GM12878 (cell line): ENCODE measurements around the gene FAM222A. TPM values are rescaled to one million over a fixed set of nuclear protein-coding genes. Genes with fewer than 3 reads are reported as not detected.

Experiments used
- BHLHE40 ChIP-seq, 2 experiments: fragments of 450-650 bp in 1 of 2; IDR thresholded peaks; 2 replicates each; pipeline ENCODE4 v1.6.1; 2011 to 2017; ENCODE audit warnings: low read depth in 2 of 2, borderline replicate concordance in 1 of 2, improper control_type of control experiment in 1 of 2, low read length in 1 of 2, mild to moderate bottlenecking in 1 of 2
- CHD2 ChIP-seq: IDR thresholded peaks from 2 replicates; pipeline ENCODE4 v1.6.1; 2011; ENCODE audit warnings: low read depth, low read length, improper control_type of control experiment, borderline replicate concordance
- CREM ChIP-seq: IDR thresholded peaks from 2 replicates; pipeline ENCODE4 v1.6.1; 2014; ENCODE audit warnings: antibody characterized with exemption, low read depth
- RAD21 ChIP-seq: IDR thresholded peaks from 2 replicates; pipeline ENCODE4 v1.6.1; 2011; ENCODE audit warnings: mild to moderate bottlenecking, low read depth, low read length, moderate library complexity; ENCODE audit not compliant: insufficient read depth
- RB1 ChIP-seq: fragments of 450-650 bp; formaldehyde crosslinking; IDR thresholded peaks from 2 replicates; pipeline ENCODE4 v1.6.1; 2017; ENCODE audit warnings: mild to moderate bottlenecking, borderline replicate concordance
- RELA ChIP-seq: fragments of 450-650 bp; IDR thresholded peaks from 2 replicates; pipeline ENCODE4 v1.8.0; 2014; ENCODE audit warnings: borderline replicate concordance; ENCODE audit not compliant: partially characterized antibody
- SREBF1 ChIP-seq: IDR thresholded peaks from 2 replicates; pipeline ENCODE4 v1.6.1; 2012; ENCODE audit warnings: mild to moderate bottlenecking, low read length
- SUZ12 ChIP-seq: fragments of 200-600 bp; sonication (generic); IDR thresholded peaks from one replicate; pipeline ENCODE4 v1.6.1; 2018; ENCODE audit warnings: antibody characterized with exemption, mild to moderate bottlenecking; ENCODE audit not compliant: unreplicated experiment
- ZSCAN29 ChIP-seq: fragments of 450-650 bp; IDR thresholded peaks from 2 replicates; pipeline ENCODE4 v1.6.1; 2017; ENCODE audit warnings: mild to moderate bottlenecking, moderate library complexity
- polyA plus RNA-seq, 11 experiments: library from polyadenylated mRNA; depleted of rRNA in 4 of 11; unstranded in 6 of 11; stranded (reverse) in 5 of 11; fragments of >200 nt; fragmentation: Nextera tagmentation in 4 of 11; fragmentation: Illumina TruSeq in 1 of 11; extraction: Ambion mirVana in 4 of 11; extraction: Trizol in 1 of 11; gene quantifications; 1 replicate in 1 of 11; 2 replicates in 10 of 11; pipeline versions ENCODE4 v1.2.1 to v1.2.3, GENCODE V29; 2011 to 2016; ENCODE audit warnings: inconsistent platforms in 2 of 11, missing spikeins in 2 of 11, low read depth in 1 of 11
- total RNA-seq, 4 experiments: library from RNA; depleted of rRNA in 3 of 4; stranded (reverse); fragments of >200 nt in 3 of 4; fragmentation: Illumina TruSeq in 1 of 4; extraction: Trizol in 1 of 4; gene quantifications; 2 replicates each; pipeline versions ENCODE4 v1.2.1 to v1.2.3, GENCODE V29; 2013 to 2021
- TF ChIP-seq, protein P1 (sequence below): fragments of 450-650 bp; IDR thresholded peaks from 2 replicates; pipeline ENCODE4 v1.6.1; 2016; ENCODE audit warnings: mild to moderate bottlenecking, moderate library complexity, borderline replicate concordance
- TF ChIP-seq, protein P2 (sequence below): IDR thresholded peaks from 2 replicates; pipeline ENCODE4 v1.6.1; 2012; ENCODE audit warnings: improper control_type of control experiment, low read depth, low read length; ENCODE audit not compliant: insufficient replicate concordance
- TF ChIP-seq, protein P3 (sequence below), 3 experiments: IDR thresholded peaks in 2 of 3; conservative IDR thresholded peaks in 1 of 3; 2 replicates each; pipeline ENCODE4 v1.5.1; 2011; ENCODE audit warnings: low read depth in 3 of 3, low read length in 3 of 3, mild to moderate bottlenecking in 3 of 3, control low read depth in 2 of 3, moderate library complexity in 2 of 3, inconsistent platforms in 1 of 3, mixed read lengths in 1 of 3; ENCODE audit not compliant: control insufficient read depth in 2 of 3, insufficient read depth in 1 of 3; ENCODE audit errors: extremely low read depth in 1 of 3
- TF ChIP-seq, protein P4 (sequence below): fragments of 450-650 bp; IDR thresholded peaks from 2 replicates; pipeline ENCODE4 v1.6.1; 2017; ENCODE audit warnings: antibody characterized with exemption, mild to moderate bottlenecking, moderate library complexity

FAM222A gene
- total and polyA plus RNA-seq, 10 of the 15 experiments (the other 5 are each of a cell fraction or from before 2014, with no cell fraction given): 0.04 to 0.49 (median 0.14) TPM; not detected in 3

DNA sequence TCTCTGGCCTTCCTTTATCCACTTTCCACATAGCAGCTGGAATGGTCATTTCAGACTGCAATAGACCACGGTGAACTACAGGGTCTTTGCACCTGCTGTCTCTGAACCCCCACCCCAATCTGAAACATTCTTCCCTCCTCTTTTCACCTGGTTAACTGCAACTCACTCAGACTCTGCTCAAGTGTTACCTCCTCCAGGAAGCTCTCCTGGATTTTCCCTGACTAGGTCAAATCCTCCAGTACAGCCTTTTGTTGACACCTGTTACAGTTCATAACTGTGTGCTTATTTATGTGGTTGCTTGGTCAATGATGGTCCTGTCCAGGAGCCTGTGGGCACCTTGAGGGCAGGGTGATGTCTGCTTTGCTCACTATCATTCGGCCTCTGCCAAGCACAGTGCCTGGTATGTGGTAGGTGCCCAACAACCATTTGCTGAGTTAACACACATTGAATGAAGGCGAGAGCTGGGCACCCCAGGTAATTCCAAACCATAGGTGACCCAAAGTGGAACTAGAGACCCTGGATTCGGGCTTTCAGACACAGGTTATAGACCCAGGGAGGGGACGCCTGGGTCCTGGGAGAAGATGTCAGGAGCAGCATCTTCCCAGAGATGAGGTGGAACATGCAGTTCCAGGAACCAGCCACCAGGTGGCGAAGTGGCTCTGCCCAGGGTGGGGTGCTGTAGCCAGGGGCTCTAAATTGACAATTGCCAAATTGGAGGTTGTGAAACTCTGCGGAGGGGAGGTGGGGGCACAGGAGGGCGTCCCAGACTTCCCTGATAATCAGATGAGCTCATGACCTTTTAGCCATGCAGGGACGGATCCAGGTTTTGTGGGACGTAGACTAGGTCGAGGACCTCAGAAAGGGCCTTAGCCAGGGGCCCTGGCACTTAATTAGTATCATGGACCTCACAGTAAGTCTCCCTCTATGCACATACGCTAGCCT is 91.5 kb downstream of the FAM222A start (continued):
- TF ChIP-seq BHLHE40 (IDR thresholded peaks at IDR 0.05; ENCODE audit: borderline replicate concordance in 1 of 2, low read depth in 2 of 2, low read length in 1 of 2): no peak
- peak; percentile 82 for TF ChIP-seq RAD21
- no peak for TF ChIP-seq SUZ12
- TF ChIP-seq, protein P1, sequence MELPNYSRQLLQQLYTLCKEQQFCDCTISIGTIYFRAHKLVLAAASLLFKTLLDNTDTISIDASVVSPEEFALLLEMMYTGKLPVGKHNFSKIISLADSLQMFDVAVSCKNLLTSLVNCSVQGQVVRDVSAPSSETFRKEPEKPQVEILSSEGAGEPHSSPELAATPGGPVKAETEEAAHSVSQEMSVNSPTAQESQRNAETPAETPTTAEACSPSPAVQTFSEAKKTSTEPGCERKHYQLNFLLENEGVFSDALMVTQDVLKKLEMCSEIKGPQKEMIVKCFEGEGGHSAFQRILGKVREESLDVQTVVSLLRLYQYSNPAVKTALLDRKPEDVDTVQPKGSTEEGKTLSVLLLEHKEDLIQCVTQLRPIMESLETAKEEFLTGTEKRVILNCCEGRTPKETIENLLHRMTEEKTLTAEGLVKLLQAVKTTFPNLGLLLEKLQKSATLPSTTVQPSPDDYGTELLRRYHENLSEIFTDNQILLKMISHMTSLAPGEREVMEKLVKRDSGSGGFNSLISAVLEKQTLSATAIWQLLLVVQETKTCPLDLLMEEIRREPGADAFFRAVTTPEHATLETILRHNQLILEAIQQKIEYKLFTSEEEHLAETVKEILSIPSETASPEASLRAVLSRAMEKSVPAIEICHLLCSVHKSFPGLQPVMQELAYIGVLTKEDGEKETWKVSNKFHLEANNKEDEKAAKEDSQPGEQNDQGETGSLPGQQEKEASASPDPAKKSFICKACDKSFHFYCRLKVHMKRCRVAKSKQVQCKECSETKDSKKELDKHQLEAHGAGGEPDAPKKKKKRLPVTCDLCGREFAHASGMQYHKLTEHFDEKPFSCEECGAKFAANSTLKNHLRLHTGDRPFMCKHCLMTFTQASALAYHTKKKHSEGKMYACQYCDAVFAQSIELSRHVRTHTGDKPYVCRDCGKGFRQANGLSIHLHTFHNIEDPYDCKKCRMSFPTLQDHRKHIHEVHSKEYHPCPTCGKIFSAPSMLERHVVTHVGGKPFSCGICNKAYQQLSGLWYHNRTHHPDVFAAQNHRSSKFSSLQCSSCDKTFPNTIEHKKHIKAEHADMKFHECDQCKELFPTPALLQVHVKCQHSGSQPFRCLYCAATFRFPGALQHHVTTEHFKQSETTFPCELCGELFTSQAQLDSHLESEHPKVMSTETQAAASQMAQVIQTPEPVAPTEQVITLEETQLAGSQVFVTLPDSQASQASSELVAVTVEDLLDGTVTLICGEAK: no peak
- 0 out of 2 replicates have a peak, but pooled peaks have one; percentile 32 for TF ChIP-seq RB1
- no peak for TF ChIP-seq ZSCAN29
- TF ChIP-seq, protein P2, sequence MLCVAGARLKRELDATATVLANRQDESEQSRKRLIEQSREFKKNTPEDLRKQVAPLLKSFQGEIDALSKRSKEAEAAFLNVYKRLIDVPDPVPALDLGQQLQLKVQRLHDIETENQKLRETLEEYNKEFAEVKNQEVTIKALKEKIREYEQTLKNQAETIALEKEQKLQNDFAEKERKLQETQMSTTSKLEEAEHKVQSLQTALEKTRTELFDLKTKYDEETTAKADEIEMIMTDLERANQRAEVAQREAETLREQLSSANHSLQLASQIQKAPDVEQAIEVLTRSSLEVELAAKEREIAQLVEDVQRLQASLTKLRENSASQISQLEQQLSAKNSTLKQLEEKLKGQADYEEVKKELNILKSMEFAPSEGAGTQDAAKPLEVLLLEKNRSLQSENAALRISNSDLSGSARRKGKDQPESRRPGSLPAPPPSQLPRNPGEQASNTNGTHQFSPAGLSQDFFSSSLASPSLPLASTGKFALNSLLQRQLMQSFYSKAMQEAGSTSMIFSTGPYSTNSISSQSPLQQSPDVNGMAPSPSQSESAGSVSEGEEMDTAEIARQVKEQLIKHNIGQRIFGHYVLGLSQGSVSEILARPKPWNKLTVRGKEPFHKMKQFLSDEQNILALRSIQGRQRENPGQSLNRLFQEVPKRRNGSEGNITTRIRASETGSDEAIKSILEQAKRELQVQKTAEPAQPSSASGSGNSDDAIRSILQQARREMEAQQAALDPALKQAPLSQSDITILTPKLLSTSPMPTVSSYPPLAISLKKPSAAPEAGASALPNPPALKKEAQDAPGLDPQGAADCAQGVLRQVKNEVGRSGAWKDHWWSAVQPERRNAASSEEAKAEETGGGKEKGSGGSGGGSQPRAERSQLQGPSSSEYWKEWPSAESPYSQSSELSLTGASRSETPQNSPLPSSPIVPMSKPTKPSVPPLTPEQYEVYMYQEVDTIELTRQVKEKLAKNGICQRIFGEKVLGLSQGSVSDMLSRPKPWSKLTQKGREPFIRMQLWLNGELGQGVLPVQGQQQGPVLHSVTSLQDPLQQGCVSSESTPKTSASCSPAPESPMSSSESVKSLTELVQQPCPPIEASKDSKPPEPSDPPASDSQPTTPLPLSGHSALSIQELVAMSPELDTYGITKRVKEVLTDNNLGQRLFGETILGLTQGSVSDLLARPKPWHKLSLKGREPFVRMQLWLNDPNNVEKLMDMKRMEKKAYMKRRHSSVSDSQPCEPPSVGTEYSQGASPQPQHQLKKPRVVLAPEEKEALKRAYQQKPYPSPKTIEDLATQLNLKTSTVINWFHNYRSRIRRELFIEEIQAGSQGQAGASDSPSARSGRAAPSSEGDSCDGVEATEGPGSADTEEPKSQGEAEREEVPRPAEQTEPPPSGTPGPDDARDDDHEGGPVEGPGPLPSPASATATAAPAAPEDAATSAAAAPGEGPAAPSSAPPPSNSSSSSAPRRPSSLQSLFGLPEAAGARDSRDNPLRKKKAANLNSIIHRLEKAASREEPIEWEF: no peak
- no peak for TF ChIP-seq CHD2
- TF ChIP-seq, protein P3, sequence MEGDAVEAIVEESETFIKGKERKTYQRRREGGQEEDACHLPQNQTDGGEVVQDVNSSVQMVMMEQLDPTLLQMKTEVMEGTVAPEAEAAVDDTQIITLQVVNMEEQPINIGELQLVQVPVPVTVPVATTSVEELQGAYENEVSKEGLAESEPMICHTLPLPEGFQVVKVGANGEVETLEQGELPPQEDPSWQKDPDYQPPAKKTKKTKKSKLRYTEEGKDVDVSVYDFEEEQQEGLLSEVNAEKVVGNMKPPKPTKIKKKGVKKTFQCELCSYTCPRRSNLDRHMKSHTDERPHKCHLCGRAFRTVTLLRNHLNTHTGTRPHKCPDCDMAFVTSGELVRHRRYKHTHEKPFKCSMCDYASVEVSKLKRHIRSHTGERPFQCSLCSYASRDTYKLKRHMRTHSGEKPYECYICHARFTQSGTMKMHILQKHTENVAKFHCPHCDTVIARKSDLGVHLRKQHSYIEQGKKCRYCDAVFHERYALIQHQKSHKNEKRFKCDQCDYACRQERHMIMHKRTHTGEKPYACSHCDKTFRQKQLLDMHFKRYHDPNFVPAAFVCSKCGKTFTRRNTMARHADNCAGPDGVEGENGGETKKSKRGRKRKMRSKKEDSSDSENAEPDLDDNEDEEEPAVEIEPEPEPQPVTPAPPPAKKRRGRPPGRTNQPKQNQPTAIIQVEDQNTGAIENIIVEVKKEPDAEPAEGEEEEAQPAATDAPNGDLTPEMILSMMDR (IDR thresholded peaks at IDR 0.05 in 2 of 3, conservative IDR thresholded peaks at IDR 0.05 in 1 of 3; ENCODE audit: control insufficient read depth in 2 of 3, extremely low read depth in 1 of 3, insufficient read depth in 1 of 3, low read depth in 3 of 3, low read length in 3 of 3): peak; percentile 88 to 98 (median 95)
- TF ChIP-seq SREBF1: no peak
- TF ChIP-seq RELA: no peak
- TF ChIP-seq, protein P4, sequence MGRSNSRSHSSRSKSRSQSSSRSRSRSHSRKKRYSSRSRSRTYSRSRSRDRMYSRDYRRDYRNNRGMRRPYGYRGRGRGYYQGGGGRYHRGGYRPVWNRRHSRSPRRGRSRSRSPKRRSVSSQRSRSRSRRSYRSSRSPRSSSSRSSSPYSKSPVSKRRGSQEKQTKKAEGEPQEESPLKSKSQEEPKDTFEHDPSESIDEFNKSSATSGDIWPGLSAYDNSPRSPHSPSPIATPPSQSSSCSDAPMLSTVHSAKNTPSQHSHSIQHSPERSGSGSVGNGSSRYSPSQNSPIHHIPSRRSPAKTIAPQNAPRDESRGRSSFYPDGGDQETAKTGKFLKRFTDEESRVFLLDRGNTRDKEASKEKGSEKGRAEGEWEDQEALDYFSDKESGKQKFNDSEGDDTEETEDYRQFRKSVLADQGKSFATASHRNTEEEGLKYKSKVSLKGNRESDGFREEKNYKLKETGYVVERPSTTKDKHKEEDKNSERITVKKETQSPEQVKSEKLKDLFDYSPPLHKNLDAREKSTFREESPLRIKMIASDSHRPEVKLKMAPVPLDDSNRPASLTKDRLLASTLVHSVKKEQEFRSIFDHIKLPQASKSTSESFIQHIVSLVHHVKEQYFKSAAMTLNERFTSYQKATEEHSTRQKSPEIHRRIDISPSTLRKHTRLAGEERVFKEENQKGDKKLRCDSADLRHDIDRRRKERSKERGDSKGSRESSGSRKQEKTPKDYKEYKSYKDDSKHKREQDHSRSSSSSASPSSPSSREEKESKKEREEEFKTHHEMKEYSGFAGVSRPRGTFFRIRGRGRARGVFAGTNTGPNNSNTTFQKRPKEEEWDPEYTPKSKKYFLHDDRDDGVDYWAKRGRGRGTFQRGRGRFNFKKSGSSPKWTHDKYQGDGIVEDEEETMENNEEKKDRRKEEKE: no peak
- TF ChIP-seq CREM: no peak
